HepG2 (cell line): ENCODE results near the gene SAMD4A. TPM values are rescaled to one million over a fixed set of nuclear protein-coding genes. Genes with fewer than 3 reads are reported as not detected.

Source experiments
- ARHGAP35 ChIP-seq: sonication (generic); formaldehyde crosslinking; IDR thresholded peaks from 2 replicates; pipeline ENCODE4 v1.9.0; 2022; ENCODE audit warnings: mild to moderate bottlenecking, inconsistent platforms, moderate library complexity, missing genetic modification reagents, borderline replicate concordance
- DNMT3B ChIP-seq: conservative IDR thresholded peaks from 2 replicates; pipeline ENCODE4 v1.6.1; 2016; ENCODE audit warnings: missing biosample characterization, control low read depth
- DR1 ChIP-seq: sonication (generic); formaldehyde crosslinking; IDR thresholded peaks from 2 replicates; pipeline ENCODE4 v1.8.0; 2021; ENCODE audit warnings: mild to moderate bottlenecking, missing genetic modification reagents, inconsistent platforms
- FOSL1 ChIP-seq: sonication (generic); formaldehyde crosslinking; IDR thresholded peaks from 2 replicates; pipeline ENCODE4 v1.9.0; 2021; ENCODE audit warnings: missing genetic modification reagents, borderline replicate concordance
- HBP1 ChIP-seq: IDR thresholded peaks from 2 replicates; pipeline ENCODE4 v1.6.1; 2016; ENCODE audit warnings: low read depth, control low read depth
- KDM4B ChIP-seq: sonication (generic); formaldehyde crosslinking; IDR thresholded peaks from 2 replicates; pipeline ENCODE4 v1.4.0; 2020; ENCODE audit warnings: missing genetic modification reagents
- REL ChIP-seq: sonication (generic); formaldehyde crosslinking; conservative IDR thresholded peaks from 2 replicates; pipeline ENCODE4 v1.8.0; 2022; ENCODE audit warnings: mild to moderate bottlenecking, missing genetic modification reagents, moderate library complexity
- SNAI1 ChIP-seq: sonication (generic); formaldehyde crosslinking; IDR thresholded peaks from 2 replicates; pipeline ENCODE4 v1.5.0; 2020; ENCODE audit warnings: mild to moderate bottlenecking, missing genetic modification reagents, borderline replicate concordance
- SRSF9 ChIP-seq: fragments of 200-400 bp; formaldehyde crosslinking; IDR thresholded peaks from 2 replicates; pipeline ENCODE4 v1.6.1; 2018; ENCODE audit warnings: borderline replicate concordance, mild to moderate bottlenecking, low read depth, low read length; ENCODE audit not compliant: insufficient read depth, poor library complexity, severe bottlenecking
- SYNCRIP ChIP-seq: fragments of 200-400 bp; formaldehyde crosslinking; IDR thresholded peaks from 2 replicates; pipeline ENCODE4 v1.6.1; 2018; ENCODE audit warnings: mild to moderate bottlenecking, low read depth, low read length; ENCODE audit not compliant: insufficient read depth
- TP53 ChIP-seq: sonication (generic); formaldehyde crosslinking; conservative IDR thresholded peaks from 2 replicates; pipeline ENCODE4 v1.4.0; 2020; ENCODE audit warnings: missing genetic modification reagents
- USF2 ChIP-seq, 2 experiments: sonication (generic) in 1 of 2; formaldehyde crosslinking in 1 of 2; IDR thresholded peaks; 2 replicates each; pipeline versions ENCODE4 v1.5.1 to v1.6.1; 2011 to 2020; ENCODE audit warnings: borderline replicate concordance in 1 of 2, low read depth in 1 of 2, low read length in 1 of 2, mild to moderate bottlenecking in 1 of 2, missing genetic modification reagents in 1 of 2, moderate library complexity in 1 of 2
- WIZ ChIP-seq: sonication (generic); formaldehyde crosslinking; IDR thresholded peaks from 2 replicates; pipeline ENCODE4 v1.5.1; 2020; ENCODE audit warnings: mild to moderate bottlenecking, missing genetic modification reagents
- ZBTB26 ChIP-seq: IDR thresholded peaks from 2 replicates; pipeline ENCODE4 v1.6.1; 2016; ENCODE audit warnings: missing compliant biosample characterization, missing genetic modification reagents, borderline replicate concordance
- ZBTB38 ChIP-seq: sonication (generic); formaldehyde crosslinking; IDR thresholded peaks from 2 replicates; pipeline ENCODE4 v1.5.1; 2020; ENCODE audit warnings: mild to moderate bottlenecking, missing genetic modification reagents
- ZFP36 ChIP-seq: fragments of 150-350 bp; IDR thresholded peaks from 2 replicates; pipeline ENCODE4 v1.6.1; 2018; ENCODE audit warnings: borderline replicate concordance, low read length, low read depth; ENCODE audit not compliant: partially characterized antibody
- ZNF572 ChIP-seq: sonication (generic); formaldehyde crosslinking; IDR thresholded peaks from 2 replicates; pipeline ENCODE4 v1.5.1; 2020; ENCODE audit warnings: mild to moderate bottlenecking, missing genetic modification reagents
- ZNF576 ChIP-seq: sonication (generic); formaldehyde crosslinking; IDR thresholded peaks from 2 replicates; pipeline ENCODE4 v1.4.0; 2020; ENCODE audit warnings: mild to moderate bottlenecking, missing genetic modification reagents
- ZNF703 ChIP-seq: sonication (generic); formaldehyde crosslinking; IDR thresholded peaks from 2 replicates; pipeline ENCODE4 v1.5.1; 2020; ENCODE audit warnings: missing genetic modification reagents, mild to moderate bottlenecking, moderate library complexity, borderline replicate concordance
- ZNF800 ChIP-seq: sonication (generic); formaldehyde crosslinking; IDR thresholded peaks from 2 replicates; pipeline ENCODE4 v1.4.0; 2020; ENCODE audit warnings: missing genetic modification reagents
- polyA plus RNA-seq, 8 experiments: library from polyadenylated mRNA; depleted of rRNA in 3 of 8; stranded (reverse) in 7 of 8; unstranded in 1 of 8; fragments of >200 nt; fragmentation: Illumina TruSeq in 4 of 8; extraction: Trizol in 4 of 8; gene quantifications; 2 replicates each; pipeline versions ENCODE4 v1.2.1 to v1.2.3, GENCODE V29; 2011 to 2016; ENCODE audit warnings: low read depth in 4 of 8, missing spikeins in 1 of 8, mixed read lengths in 1 of 8; ENCODE audit not compliant: insufficient read depth in 1 of 8
- total RNA-seq, 5 experiments: library from RNA; depleted of rRNA; stranded (reverse); fragments of >200 nt; fragmentation: Illumina TruSeq; extraction: Trizol; gene quantifications; 2 replicates each; pipeline ENCODE4 v1.2.3, GENCODE V29; 2016; ENCODE audit warnings: low read depth in 1 of 5

The SAMD4A gene
- total and polyA plus RNA-seq, 2 of the 13 experiments (the other 11 are each of a cell fraction or from before 2014, with no cell fraction given): 11.8 to 13.0 TPM

GRCh38 chr14:54564868-54565784 lies 1.8 kb upstream of the SAMD4A start (continued):
- TF ChIP-seq TP53 (CRISPR knock-in tag) (0 out of 2 replicates have a peak, but pooled peaks have one; percentile 32), ZBTB26 (CRISPR knock-in tag) (no peak), DR1 (CRISPR knock-in tag) (peak; percentile 39; the same call in 1 of the 2 replicates), REL (no peak), ZNF703 (no peak), ZBTB38 (peak; percentile 44; the same call in 1 of the 2 replicates), FOSL1 (CRISPR knock-in tag) (no peak), ZNF576 (CRISPR knock-in tag) (no peak), KDM4B (0 out of 2 replicates have a peak, but pooled peaks have one; percentile 15), HBP1 (0 out of 2 replicates have a peak, but pooled peaks have one; percentile 84), SYNCRIP (no peak), ZNF800 (peak; percentile 97), USF2 (IDR thresholded peaks at IDR 0.05; ENCODE audit: low read depth, low read length) (no peak), USF2 (CRISPR knock-in tag; IDR thresholded peaks at IDR 0.05; ENCODE audit: borderline replicate concordance) (peak; percentile 52; the same call in 1 of the 2 replicates), DNMT3B (CRISPR knock-in tag) (no peak), ZNF572 (CRISPR knock-in tag) (0 out of 2 replicates have a peak, but pooled peaks have one; percentile 64), ARHGAP35 (CRISPR knock-in tag) (no peak), WIZ (CRISPR knock-in tag) (peak; percentile 47; the same call in 1 of the 2 replicates), SNAI1 (CRISPR knock-in tag) (0 out of 2 replicates have a peak, but pooled peaks have one; percentile 35), SRSF9 (no peak), ZFP36 (no peak)
